ENCODE results near the gene NAA60. TPM values are rescaled to one million over a fixed set of nuclear protein-coding genes. Genes with fewer than 3 reads are reported as not detected.

Gene NAA60
- total and polyA plus RNA-seq, 12 donors = 16.9 to 96.3 (median 52.3) TPM

DNA sequence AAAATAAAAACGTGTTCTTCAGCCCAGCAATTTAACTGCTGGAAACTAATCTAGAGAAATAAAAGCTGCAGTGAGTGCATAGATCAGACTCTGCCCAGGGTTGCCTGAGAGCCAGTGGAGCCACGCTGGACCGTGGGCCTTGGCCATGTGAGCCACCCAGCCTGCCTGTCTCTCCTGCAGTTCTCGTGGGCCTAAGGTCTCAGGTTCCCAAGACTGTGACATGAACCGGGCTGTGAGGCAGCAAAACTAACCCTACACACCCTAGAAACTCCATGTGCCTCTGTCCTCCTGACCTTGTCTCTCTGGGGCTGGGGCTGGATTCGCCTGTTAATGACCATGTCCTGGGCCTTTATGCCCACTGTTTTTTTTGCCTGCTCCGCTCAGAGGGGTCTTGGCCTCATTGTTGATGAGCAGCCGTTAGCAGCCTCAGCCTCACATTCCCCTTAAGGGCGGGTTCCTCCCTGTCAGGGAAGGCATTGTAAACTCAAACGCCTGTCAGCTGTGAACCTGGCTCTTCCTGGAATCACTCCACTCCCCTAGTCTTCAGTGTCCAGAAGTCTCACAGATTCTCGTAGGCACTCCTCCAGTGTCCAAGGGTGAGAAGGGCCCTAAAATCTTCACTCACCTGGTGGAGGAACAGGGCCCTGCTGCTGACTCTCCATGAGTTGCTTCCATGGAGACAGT lies 34.9 kb downstream of the NAA60 start:
- H3K36me3 ChIP-seq (replicated peaks in 1 of 2) = peaks cover 0 to 46% of the 10 kb centered on the region in 2 donors
- H3K4me1 ChIP-seq (replicated peaks in 1 of 2) = peaks cover 0 to 9% of the 10 kb centered on the region in 2 donors
- H3K27me3 ChIP-seq = no peaks in the 10 kb centered on the region
- WGBS, 4 donors = 81 to 85% (median 83%) methylated on average over 9 to 11 of the region's 11 CpGs
- TF ChIP-seq, protein P1, sequence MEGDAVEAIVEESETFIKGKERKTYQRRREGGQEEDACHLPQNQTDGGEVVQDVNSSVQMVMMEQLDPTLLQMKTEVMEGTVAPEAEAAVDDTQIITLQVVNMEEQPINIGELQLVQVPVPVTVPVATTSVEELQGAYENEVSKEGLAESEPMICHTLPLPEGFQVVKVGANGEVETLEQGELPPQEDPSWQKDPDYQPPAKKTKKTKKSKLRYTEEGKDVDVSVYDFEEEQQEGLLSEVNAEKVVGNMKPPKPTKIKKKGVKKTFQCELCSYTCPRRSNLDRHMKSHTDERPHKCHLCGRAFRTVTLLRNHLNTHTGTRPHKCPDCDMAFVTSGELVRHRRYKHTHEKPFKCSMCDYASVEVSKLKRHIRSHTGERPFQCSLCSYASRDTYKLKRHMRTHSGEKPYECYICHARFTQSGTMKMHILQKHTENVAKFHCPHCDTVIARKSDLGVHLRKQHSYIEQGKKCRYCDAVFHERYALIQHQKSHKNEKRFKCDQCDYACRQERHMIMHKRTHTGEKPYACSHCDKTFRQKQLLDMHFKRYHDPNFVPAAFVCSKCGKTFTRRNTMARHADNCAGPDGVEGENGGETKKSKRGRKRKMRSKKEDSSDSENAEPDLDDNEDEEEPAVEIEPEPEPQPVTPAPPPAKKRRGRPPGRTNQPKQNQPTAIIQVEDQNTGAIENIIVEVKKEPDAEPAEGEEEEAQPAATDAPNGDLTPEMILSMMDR (IDR thresholded peaks at IDR 0.05) = no peak
- TF ChIP-seq POLR2A (IDR thresholded peaks at IDR 0.05) = no peak
- intact Hi-C loops (cut with DNase I) = no loop called here
- DNase-seq = no peak
- H3K9me3 ChIP-seq (replicated peaks in 1 of 3) = no peaks in the 10 kb centered on the region
- H3K27ac ChIP-seq = no peak overlapping the region
- no peak overlapping the region for H3K4me3 ChIP-seq

DNA sequence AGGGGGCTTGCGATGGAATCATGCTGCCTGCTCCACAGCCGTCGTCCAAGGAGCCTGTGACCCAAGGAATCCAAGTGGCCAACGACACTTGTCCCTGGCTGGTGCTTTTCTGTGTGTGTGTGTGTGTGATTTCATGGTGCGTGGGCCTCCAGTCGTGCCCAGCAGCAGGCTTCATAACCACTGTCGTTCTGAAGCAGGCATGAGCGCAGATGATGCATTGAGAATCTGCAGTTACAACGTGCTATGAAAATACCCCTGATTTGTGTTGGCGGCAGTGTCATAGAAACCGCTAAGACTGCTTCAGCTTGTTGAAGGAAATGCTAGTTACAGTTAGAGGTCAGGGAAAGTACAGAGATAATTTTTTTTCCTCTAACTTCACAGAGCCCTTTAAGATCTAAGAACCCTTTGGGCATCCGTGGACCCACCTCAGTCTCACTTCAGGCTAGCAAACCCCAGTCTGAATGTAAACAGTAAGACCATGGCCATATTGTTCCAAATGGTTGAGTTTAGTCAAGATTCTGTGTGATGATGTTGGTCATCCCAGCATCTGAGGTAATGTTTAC lies 36.3 kb downstream of the NAA60 start:
- no peak overlapping the region for H3K27ac ChIP-seq
- H3K4me3 ChIP-seq = no peak overlapping the region
- DNase-seq = no peak
- TF ChIP-seq, protein P1 (IDR thresholded peaks at IDR 0.05) = no peak
- no peak for TF ChIP-seq POLR2A (IDR thresholded peaks at IDR 0.05)
- peaks cover 0 to 59% of the 10 kb centered on the region in 2 donors for H3K36me3 ChIP-seq (replicated peaks in 1 of 2)
- intact Hi-C loops (cut with DNase I) = no loop called here
- 79 to 89% (median 86%) methylated on average over 11 to 12 of the region's 12 CpGs for WGBS, 4 donors
- H3K9me3 ChIP-seq (replicated peaks in 1 of 3) = no peaks in the 10 kb centered on the region
- H3K4me1 ChIP-seq (replicated peaks in 1 of 2) = no peaks in the 10 kb centered on the region
- no peaks in the 10 kb centered on the region for H3K27me3 ChIP-seq

DNA sequence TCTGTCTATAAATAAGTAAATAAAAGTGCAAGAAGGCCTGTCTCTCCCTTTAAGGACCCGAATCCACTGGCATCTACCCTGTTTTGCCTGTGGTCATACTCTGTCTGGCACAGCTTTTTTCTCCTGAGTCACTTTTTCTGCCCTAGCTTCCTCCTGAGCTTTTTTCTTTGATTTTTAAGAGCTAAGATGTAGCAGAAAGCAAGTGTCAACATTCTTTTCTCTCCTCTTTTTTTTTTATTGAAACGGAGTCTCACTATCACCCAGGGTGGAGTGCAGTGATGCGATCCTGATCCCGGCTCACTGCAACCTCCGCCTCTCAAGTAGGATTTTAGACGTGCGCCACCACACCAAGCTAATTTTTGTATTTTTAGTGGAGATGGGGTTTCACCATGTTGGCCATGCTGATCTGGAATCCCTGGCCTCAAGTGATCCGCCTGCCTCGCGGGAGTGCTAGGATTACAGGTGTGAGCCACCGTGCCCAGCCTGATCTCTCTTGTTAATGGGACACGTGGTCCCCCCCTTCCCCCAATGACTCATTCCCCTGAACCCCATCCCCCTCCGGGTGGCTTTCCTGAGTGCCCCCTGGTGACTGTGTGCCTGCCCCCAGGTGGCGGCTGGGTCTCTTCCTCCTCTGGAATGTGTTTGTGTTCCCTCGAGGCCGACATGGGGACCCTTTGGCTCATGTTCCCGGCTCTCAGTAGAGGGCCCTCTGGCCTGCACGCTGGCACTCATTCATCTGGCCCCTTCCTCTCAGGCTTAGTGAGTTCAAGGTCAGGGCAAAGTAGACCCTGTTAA lies 37.6 kb downstream of the NAA60 start:
- Histone ChIP-seq H3K4me1 (replicated peaks in 1 of 2) (no peaks in the 10 kb centered on the region), H3K36me3 (replicated peaks in 1 of 2) (peaks cover 0 to 73% of the 10 kb centered on the region in 2 donors), H3K27ac (no peak overlapping the region), H3K27me3 (no peaks in the 10 kb centered on the region), H3K9me3 (replicated peaks in 1 of 3) (no peaks in the 10 kb centered on the region), H3K4me3 (no peak overlapping the region)
- intact Hi-C loops (cut with DNase I) = no loop called here
- no peak for DNase-seq
- 68 to 79% (median 75%) methylated on average over 14 to 18 of the region's 18 CpGs for WGBS, 4 donors
- TF ChIP-seq, protein P1 (IDR thresholded peaks at IDR 0.05) = no peak
- TF ChIP-seq POLR2A (IDR thresholded peaks at IDR 0.05) = no peak

Data from adrenal gland (tissue), 12 donors.